ENCODE results near the gene TBCA.
"Not testable (repeated sequence)": the region's sequence is repeated elsewhere in the genome, so short reads cannot be mapped to it uniquely, and the experiment has no call there.

TBCA gene

GRCh38 chr5:77771452-77771851, 4.7 kb downstream of the TBCA start:
- DNase-seq = no peak

DNA sequence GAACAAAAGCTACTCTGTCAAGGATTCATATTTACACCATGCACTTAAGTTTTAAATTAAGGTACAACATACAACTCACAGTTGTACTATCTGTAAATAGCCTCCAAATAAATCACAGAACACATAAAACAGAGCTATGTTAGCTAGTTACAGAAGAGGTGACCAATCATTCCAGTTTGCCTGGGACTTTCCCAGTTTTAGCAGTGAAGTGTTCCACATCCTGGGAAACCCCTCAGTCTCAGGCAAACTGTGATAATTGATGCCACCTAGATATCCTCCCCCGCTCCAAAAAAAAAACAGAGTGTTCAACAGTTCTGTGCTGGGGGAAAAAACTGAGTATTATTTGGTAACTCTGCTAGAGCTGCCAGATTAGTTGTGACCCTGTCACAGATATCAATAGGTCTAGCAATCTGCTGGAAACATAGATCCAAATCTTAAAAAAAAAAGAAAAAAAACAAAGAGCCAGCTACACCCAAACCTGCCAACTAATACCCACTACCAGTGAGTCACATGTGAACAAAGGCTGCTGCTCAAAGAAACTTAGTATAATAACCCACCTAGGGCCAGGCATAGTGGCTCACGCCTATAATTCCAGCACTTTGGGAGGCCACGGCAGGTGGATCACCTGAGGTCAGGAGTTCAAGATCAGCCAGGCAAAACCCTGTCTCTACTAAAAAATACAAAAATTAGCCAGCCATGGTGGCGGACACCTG, 5.7 kb downstream of the TBCA start:
- DNase-seq = no peak

DNA sequence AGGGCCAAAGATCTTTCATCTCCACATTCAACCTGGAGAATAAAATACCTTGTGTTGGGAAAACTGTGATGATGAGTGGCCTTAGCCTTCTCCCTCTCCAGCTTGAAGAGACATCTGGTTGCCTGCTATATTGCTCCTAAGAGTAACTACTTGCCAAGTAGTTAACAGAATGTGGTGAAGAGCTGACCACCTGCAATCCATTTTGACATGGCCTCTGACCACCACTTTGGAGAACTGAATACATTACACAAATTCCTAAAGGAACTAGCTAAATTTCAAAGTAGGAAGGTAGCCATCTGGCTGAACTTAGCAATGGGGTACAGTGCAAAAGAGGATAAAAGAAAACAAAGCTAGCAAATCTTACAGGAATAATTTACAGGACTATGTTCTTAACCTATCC, 7.2 kb downstream of the TBCA start:
- DNase-seq = no peak

- no peak for DNase-seq
Observed at GRCh38 chr5:77767301-77767700, 8.8 kb downstream of the TBCA start.

- no peak for DNase-seq
Observed at GRCh38 chr5:77761606-77762005, 14.5 kb downstream of the TBCA start.

DNA sequence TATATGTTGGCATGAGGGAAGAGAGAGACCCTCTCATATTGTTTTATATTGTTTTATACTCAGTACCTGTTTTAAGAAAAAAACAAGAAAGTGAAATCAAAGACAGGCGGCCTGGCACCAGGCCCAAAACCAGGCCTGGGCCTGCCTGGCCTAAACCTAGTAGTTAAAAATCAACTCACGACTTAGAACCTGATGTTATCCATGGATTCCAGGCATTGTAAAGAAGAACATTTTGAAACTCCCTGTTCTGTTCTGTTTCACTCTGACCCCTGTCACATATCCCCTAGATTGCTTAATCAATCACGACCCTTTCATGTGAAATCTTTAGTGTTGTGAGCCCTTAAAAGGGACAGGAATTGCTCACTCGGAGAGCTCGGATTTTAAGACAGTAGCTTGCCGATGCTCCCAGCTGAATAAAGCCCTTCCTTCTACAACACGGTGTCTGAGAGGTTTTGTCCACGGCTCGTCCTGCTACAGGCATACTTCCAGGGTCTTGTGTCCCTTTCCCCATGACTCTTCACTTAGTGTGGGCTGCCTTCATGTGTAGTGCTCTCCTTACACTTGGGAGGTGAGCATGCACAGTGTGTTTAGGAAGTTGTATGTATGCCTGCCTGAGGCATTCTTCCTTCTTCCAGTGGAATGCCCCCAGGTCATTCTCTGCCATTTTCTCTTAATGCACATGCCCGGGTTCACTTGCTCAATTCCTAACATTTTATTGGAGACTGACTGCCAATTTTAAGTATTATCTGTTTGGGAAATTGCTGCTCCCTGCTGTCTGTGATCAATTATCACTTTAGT, 17.8 kb downstream of the TBCA start:
- DNase-seq = no peak

DNA sequence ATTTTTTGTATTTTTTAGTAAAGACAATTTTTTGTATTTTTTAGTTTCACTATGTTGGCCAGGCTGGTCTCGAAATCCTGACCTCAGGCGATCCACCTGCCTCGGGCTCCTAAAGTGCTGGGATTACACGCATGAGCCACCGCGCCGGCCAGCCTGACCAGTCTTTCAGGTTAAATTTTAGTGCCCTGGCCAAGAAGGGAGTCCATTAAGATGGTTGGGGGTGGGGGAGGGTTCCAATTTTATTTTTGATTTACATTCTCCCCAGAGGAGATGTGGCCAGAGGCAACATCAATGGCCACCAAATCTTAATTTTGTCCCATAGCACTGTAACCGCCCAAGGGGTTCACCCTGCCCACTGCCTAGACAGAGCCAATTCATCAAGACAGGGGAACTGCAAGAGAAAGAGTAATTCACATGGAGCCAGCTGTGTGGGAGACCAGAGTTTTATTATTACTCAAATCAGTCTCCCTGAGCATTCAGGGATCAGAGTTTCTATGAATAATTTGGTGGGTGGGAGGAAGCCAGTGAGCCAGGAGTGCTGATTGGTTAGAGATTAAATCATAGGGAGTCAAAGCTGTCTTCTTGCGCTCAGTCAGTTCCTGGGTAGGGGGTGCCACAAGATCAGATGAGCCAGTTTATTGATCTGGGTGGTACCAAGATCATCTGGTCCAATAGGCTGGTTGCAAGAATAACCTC, 24.7 kb downstream of the TBCA start:
- no peak for DNase-seq

- not testable (repeated sequence) for DNase-seq
Observed at GRCh38 chr5:77750928-77751327, 25.2 kb downstream of the TBCA start.

- no peak for DNase-seq
Observed at GRCh38 chr5:77748160-77748559, 28.0 kb downstream of the TBCA start.

GRCh38 chr5:77744116-77744515, 32.0 kb downstream of the TBCA start:
- DNase-seq = no peak

- DNase-seq = no peak
Observed at GRCh38 chr5:77743181-77743580, 33.0 kb downstream of the TBCA start.

DNA sequence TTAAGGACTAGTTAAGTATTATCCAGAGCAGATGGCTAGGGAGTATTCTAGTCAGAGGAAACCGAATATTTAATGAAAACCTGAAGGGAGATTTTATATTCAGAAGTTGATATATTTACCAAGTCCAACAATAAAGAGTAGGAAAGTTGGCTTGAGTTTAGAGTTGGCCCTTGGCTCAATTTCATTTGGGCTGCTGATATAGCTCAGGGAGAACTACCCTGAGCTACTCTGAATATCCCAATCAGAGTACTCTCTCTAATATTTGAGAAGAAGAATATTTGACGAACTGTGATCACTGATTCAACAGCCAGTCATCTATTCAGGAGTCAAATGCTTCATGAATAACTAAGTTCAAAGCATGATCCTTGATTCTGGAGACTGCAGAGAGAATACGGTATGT, 34.5 kb downstream of the TBCA start:
- DNase-seq = no peak

DNA sequence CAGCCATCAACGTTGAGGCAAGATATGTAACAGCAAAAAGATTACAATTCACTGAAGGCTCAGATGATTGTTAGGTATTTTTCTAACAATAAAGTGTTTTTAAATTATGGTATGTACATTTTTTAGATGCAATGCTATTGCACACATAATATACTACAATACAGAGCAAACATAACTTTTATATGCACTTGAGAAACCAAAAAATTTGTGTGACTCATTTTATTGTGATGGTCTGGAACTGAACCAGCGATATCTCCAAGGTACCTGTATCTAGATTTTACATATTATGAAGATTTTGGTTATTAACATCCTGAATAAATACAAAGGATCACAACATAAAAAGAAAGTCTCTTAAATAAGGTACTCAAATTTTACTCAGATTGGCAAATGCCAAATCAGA, 41.3 kb downstream of the TBCA start:
- no peak for DNase-seq

GRCh38 chr5:77733130-77733529, 43.0 kb downstream of the TBCA start:
- no peak for DNase-seq

- DNase-seq = no peak
Observed at GRCh38 chr5:77727190-77727589, 48.9 kb downstream of the TBCA start.

GRCh38 chr5:77725616-77726015, 50.5 kb downstream of the TBCA start:
- DNase-seq = no peak

GRCh38 chr5:77724934-77725333, 51.2 kb downstream of the TBCA start:
- no peak for DNase-seq

DNA sequence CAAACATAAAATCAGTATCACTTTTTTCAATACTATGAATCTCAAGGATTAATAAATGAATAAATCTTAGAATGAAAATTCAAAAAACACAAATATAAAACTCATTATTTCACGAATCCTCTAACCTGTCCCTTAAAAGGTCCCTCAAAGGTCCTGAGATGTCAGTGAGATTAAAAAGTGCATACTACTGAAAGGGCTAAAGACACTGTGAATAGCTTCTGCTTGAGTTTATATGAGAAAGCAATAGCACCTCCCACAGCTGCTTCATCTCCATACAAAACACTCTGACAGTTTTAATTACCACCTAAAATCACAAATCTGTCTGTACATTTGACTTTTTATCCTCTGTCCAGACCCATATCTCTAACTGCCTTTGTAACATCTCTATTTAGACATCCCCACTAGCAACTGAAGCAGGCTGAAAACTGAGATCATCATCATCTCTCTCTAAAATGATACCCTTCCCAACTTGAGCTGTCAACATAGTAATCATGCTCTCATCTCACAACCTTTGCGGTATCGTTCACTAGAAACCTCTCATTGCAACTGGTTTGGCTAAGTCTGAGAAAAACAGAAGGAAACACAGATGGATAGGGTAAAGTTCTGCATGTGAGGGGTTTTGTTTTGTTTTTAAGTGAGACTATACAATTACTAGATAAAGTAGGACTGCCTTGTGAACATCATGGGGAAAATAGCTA, 56.3 kb downstream of the TBCA start:
- DNase-seq = no peak

- no peak for DNase-seq
Observed at GRCh38 chr5:77718934-77719610, 57.1 kb downstream of the TBCA start.

DNA sequence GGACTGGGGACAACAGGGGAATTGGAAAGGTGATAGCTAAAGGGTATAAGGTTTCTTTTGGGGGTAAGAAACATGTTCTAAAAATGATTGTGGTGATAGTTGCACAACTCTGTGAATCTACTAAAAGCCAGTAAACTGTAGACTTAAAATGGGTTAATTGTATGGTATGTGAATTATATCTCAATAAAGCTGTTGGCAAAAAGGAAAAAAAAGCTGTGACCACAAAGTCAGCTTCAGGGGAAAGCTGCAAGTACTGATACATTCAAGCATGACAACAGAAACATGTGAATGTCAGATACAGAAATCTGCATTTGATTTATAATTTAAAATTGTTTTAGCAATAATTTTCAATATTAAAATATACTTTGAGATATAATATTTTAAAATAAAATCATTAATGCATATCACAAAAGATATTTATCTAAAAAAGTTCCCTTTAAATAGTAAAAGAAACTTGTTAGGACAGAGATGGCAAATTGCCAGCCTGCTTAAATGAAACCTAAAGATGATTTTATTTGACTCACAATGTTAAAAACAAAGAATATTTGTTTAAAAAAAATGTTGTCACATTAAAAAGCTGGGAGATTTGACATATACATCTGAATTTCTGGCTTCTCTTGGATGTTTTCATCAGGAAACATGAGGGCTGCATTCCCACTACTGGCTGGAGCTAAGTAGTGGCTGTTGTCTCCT, 66.0 kb downstream of the TBCA start:
- DNase-seq = no peak

DNA sequence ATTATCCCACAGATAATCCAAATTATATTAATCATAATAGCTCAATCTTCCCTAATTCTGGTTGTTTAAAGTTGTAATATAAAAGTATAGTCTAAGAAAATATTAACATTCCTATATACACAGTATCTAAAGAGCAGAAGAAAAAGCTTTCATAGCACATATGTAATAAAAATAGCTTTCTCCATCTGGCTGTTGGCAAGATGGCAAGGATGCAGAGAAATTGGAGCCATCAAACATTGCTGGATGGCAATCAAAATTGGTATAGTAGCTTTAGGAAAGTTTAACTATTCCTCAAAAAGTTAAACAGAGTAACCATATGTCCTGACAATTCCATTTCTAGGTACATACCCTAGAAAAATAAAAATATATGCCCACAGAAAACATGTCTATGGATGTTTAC, 66.8 kb downstream of the TBCA start:
- no peak for DNase-seq

GRCh38 chr5:77707791-77708190, 68.3 kb downstream of the TBCA start:
- no peak for DNase-seq
